ENCODE measurements around the gene POMGNT2.
"Not testable (repeated sequence)": the region's sequence is repeated elsewhere in the genome, so short reads cannot be mapped to it uniquely, and the experiment has no call there.

Gene POMGNT2

GRCh38 chr3:43074901-43075689 is 30.8 kb downstream of the POMGNT2 start:
- Mint-ChIP-seq H3K27me3 (no peaks in the 10 kb centered on the region), H3K36me3 (ENCODE audit: low read depth) (peaks cover 30% of the 10 kb centered on the region), H3K4me3 (no peak overlapping the region), H3K4me1 (ENCODE audit: low read depth) (peaks cover 4% of the 10 kb centered on the region), H3K27ac (no peak overlapping the region), H3K9me3 (no peaks in the 10 kb centered on the region)
- no peak for DNase-seq

- H3K9me3 Mint-ChIP-seq: no peaks in the 10 kb centered on the region
- H3K4me1 Mint-ChIP-seq (ENCODE audit: low read depth): peaks cover 4% of the 10 kb centered on the region
- H3K27ac Mint-ChIP-seq: no peak overlapping the region
- no peaks in the 10 kb centered on the region for H3K27me3 Mint-ChIP-seq
- DNase-seq: no peak
- H3K4me3 Mint-ChIP-seq: no peak overlapping the region
- H3K36me3 Mint-ChIP-seq (ENCODE audit: low read depth): peaks cover 24% of the 10 kb centered on the region
These were observed 31.4 kb downstream of the POMGNT2 start for GRCh38 chr3:43074482-43074881.

GRCh38 chr3:43073836-43074220 is 32.1 kb downstream of the POMGNT2 start:
- no peak overlapping the region for H3K4me3 Mint-ChIP-seq
- no peak for DNase-seq
- H3K36me3 Mint-ChIP-seq (ENCODE audit: low read depth): peaks cover 17% of the 10 kb centered on the region
- no peaks in the 10 kb centered on the region for H3K9me3 Mint-ChIP-seq
- no peak overlapping the region for H3K27ac Mint-ChIP-seq
- H3K27me3 Mint-ChIP-seq: no peaks in the 10 kb centered on the region
- peaks cover 4% of the 10 kb centered on the region for H3K4me1 Mint-ChIP-seq (ENCODE audit: low read depth)

GRCh38 chr3:43073116-43073835 is 32.6 kb downstream of the POMGNT2 start:
- Mint-ChIP-seq H3K4me3 (no peak overlapping the region), H3K36me3 (ENCODE audit: low read depth) (peaks cover 14% of the 10 kb centered on the region), H3K9me3 (no peaks in the 10 kb centered on the region), H3K4me1 (ENCODE audit: low read depth) (peaks cover 4% of the 10 kb centered on the region), H3K27me3 (no peaks in the 10 kb centered on the region), H3K27ac (no peak overlapping the region)
- DNase-seq: no peak

GRCh38 chr3:43072361-43072760 is 33.5 kb downstream of the POMGNT2 start:
- no peak overlapping the region for H3K27ac Mint-ChIP-seq
- DNase-seq: no peak
- no peaks in the 10 kb centered on the region for H3K9me3 Mint-ChIP-seq
- no peaks in the 10 kb centered on the region for H3K27me3 Mint-ChIP-seq
- H3K4me1 Mint-ChIP-seq (ENCODE audit: low read depth): peaks cover 4% of the 10 kb centered on the region
- no peak overlapping the region for H3K4me3 Mint-ChIP-seq
- peaks cover 5% of the 10 kb centered on the region for H3K36me3 Mint-ChIP-seq (ENCODE audit: low read depth)

GRCh38 chr3:43071313-43071893 is 34.5 kb downstream of the POMGNT2 start:
- no peaks in the 10 kb centered on the region for H3K27me3 Mint-ChIP-seq
- H3K27ac Mint-ChIP-seq: no peak overlapping the region
- DNase-seq: peak; percentile 40
- no peaks in the 10 kb centered on the region for H3K36me3 Mint-ChIP-seq (ENCODE audit: low read depth)
- H3K9me3 Mint-ChIP-seq: no peaks in the 10 kb centered on the region
- H3K4me1 Mint-ChIP-seq (ENCODE audit: low read depth): peaks cover 4% of the 10 kb centered on the region
- no peak overlapping the region for H3K4me3 Mint-ChIP-seq

GRCh38 chr3:43070670-43071069 is 35.2 kb downstream of the POMGNT2 start:
- H3K27ac Mint-ChIP-seq: not testable (repeated sequence)

GRCh38 chr3:43063114-43063513 is 42.8 kb downstream of the POMGNT2 start:
- H3K36me3 Mint-ChIP-seq (ENCODE audit: low read depth): no peaks in the 10 kb centered on the region
- H3K4me3 Mint-ChIP-seq: no peak overlapping the region
- peaks cover 17% of the 10 kb centered on the region for H3K4me1 Mint-ChIP-seq (ENCODE audit: low read depth)
- H3K9me3 Mint-ChIP-seq: no peaks in the 10 kb centered on the region
- H3K27me3 Mint-ChIP-seq: no peaks in the 10 kb centered on the region
- H3K27ac Mint-ChIP-seq: no peak overlapping the region
- DNase-seq: no peak

More at GRCh38 chr3:43070670-43071069, 35.2 kb downstream of the POMGNT2 start:
- not testable (repeated sequence) for H3K36me3 Mint-ChIP-seq (ENCODE audit: low read depth); H3K27me3 Mint-ChIP-seq; H3K4me3 Mint-ChIP-seq; H3K9me3 Mint-ChIP-seq; H3K4me1 Mint-ChIP-seq (ENCODE audit: low read depth); DNase-seq

GRCh38 chr3:43062564-43063040 is 43.3 kb downstream of the POMGNT2 start:
- no peak for DNase-seq
- Mint-ChIP-seq H3K27ac (no peak overlapping the region), H3K9me3 (no peaks in the 10 kb centered on the region), H3K4me3 (no peak overlapping the region), H3K4me1 (ENCODE audit: low read depth) (peaks cover 17% of the 10 kb centered on the region), H3K27me3 (no peaks in the 10 kb centered on the region), H3K36me3 (ENCODE audit: low read depth) (no peaks in the 10 kb centered on the region)

- Mint-ChIP-seq H3K36me3 (ENCODE audit: low read depth) (no peaks in the 10 kb centered on the region), H3K27me3 (no peaks in the 10 kb centered on the region), H3K27ac (no peak overlapping the region), H3K9me3 (no peaks in the 10 kb centered on the region), H3K4me3 (no peak overlapping the region), H3K4me1 (ENCODE audit: low read depth) (peaks cover 17% of the 10 kb centered on the region)
- no peak for DNase-seq
These were observed 43.8 kb downstream of the POMGNT2 start for GRCh38 chr3:43062040-43062563.

GRCh38 chr3:43061101-43061895 is 44.6 kb downstream of the POMGNT2 start:
- Mint-ChIP-seq H3K4me3 (no peak overlapping the region), H3K9me3 (no peaks in the 10 kb centered on the region), H3K27me3 (no peaks in the 10 kb centered on the region), H3K27ac (no peak overlapping the region), H3K36me3 (ENCODE audit: low read depth) (no peaks in the 10 kb centered on the region), H3K4me1 (ENCODE audit: low read depth) (peaks cover 17% of the 10 kb centered on the region)
- no peak for DNase-seq

- Mint-ChIP-seq H3K9me3 (no peaks in the 10 kb centered on the region), H3K27me3 (no peaks in the 10 kb centered on the region), H3K4me1 (ENCODE audit: low read depth) (peaks cover 17% of the 10 kb centered on the region), H3K27ac (no peak overlapping the region), H3K36me3 (ENCODE audit: low read depth) (no peaks in the 10 kb centered on the region), H3K4me3 (no peak overlapping the region)
- no peak for DNase-seq
These were observed 46.4 kb downstream of the POMGNT2 start for GRCh38 chr3:43059456-43059855.

GRCh38 chr3:43055806-43056770 is 49.8 kb downstream of the POMGNT2 start:
- Mint-ChIP-seq H3K4me1 (ENCODE audit: low read depth) (peaks cover 14% of the 10 kb centered on the region), H3K27me3 (no peaks in the 10 kb centered on the region), H3K27ac (no peak overlapping the region), H3K4me3 (no peak overlapping the region), H3K9me3 (peaks cover 16% of the 10 kb centered on the region), H3K36me3 (ENCODE audit: low read depth) (no peaks in the 10 kb centered on the region)
- DNase-seq: no peak

Measured in activated T-cell treated with anti-CD3 and anti-CD28 coated beads, Interleukin-2, amount 50 U/mL, for 24 hours (primary cell).